ACHN (cell line): Measurements from ENCODE around the gene DCAKD.
"Not testable (repeated sequence)": the region's sequence is repeated elsewhere in the genome, so short reads cannot be mapped to it uniquely, and the experiment has no call there.

Experiments
- DNase-seq: peaks from one replicate; pipeline ENCODE4 v3.0.0-alpha.2; 2015
- in situ Hi-C: cut with HindIII; loops from 2 replicates; pipeline ENCODE4 v1.10.0; 2017; ENCODE audit warnings: low sequenced_read_pairs, low pct_ligation_motif_present, low pct_unique_long_range_greater_than_20kb

Gene DCAKD

GRCh38 chr17:45070809-45071208, 19.4 kb upstream of the DCAKD start:
- in situ Hi-C loops: no loop called here
- DNase-seq: no peak

- no peak for DNase-seq
- in situ Hi-C loops: no loop called here
These were observed 18.6 kb upstream of the DCAKD start for GRCh38 chr17:45070001-45070400.

GRCh38 chr17:45067637-45068036, 16.2 kb upstream of the DCAKD start:
- DNase-seq: no peak
- in situ Hi-C loops: no loop called here

- in situ Hi-C loops: no loop called here
- no peak for DNase-seq
These were observed 11.8 kb upstream of the DCAKD start for GRCh38 chr17:45063198-45063597.

GRCh38 chr17:45061606-45062205, 10.3 kb upstream of the DCAKD start:
- in situ Hi-C loops: no loop called here
- DNase-seq: no peak

GRCh38 chr17:45060797-45061605, 9.6 kb upstream of the DCAKD start, which contains the start of gene NMT1:
Gene NMT1 (plus strand): TSS chr17:45061317. CDS start chr17:45061330, 13 bp downstream.
- in situ Hi-C loops: no loop called here
- peak; percentile 100 for DNase-seq

GRCh38 chr17:45060382-45060796, 9.0 kb upstream of the DCAKD start:
- DNase-seq: no peak

GRCh38 chr17:45052052-45052772, 780 bp upstream of the DCAKD start:
- in situ Hi-C loops: no loop called here
- peak; percentile 28 for DNase-seq

More at GRCh38 chr17:45060382-45060796, 9.0 kb upstream of the DCAKD start:
- in situ Hi-C loops: no loop called here

GRCh38 chr17:45051720-45052051, 254 bp upstream of the DCAKD start:
- DNase-seq, in situ Hi-C loops: not testable (repeated sequence)

- in situ Hi-C loops: no loop called here
- DNase-seq: peak; percentile 39
These were observed 862 bp downstream of the DCAKD start for GRCh38 chr17:45050481-45051059.

GRCh38 chr17:45048795-45049563, 2.5 kb downstream of the DCAKD start:
- DNase-seq: no peak
- in situ Hi-C loops: no loop called here

- in situ Hi-C loops: no loop called here
- DNase-seq: peak; percentile 35
These were observed 4.8 kb downstream of the DCAKD start for GRCh38 chr17:45046537-45047125.

- in situ Hi-C loops: no loop called here
- no peak for DNase-seq
These were observed 7.5 kb downstream of the DCAKD start for GRCh38 chr17:45043813-45044540.

GRCh38 chr17:45042346-45043120, 8.9 kb downstream of the DCAKD start:
- in situ Hi-C loops: no loop called here
- no peak for DNase-seq

GRCh38 chr17:45040459-45040858, 11.0 kb downstream of the DCAKD start:
- no peak for DNase-seq
- in situ Hi-C loops: no loop called here

- in situ Hi-C loops: no loop called here
- DNase-seq: no peak
These were observed 12.5 kb downstream of the DCAKD start for GRCh38 chr17:45038728-45039634.
